Choroid plexus epithelial cell (primary cell): ENCODE measurements around the gene TMEM53.

Experiments used
- DNase-seq: peaks from one replicate; pipeline ENCODE4 v3.0.0-alpha.2; 2010; ENCODE audit warnings: low read depth
- H3K4me3 ChIP-seq: 2 replicates; pipeline ENCODE4 v1.5.1; 2011; ENCODE audit warnings: low read depth, mild to moderate bottlenecking, control low read depth, low read length, moderate library complexity
- CTCF ChIP-seq: conservative IDR thresholded peaks from 2 replicates; pipeline ENCODE4 v1.5.1; 2011; ENCODE audit warnings: low read depth, mild to moderate bottlenecking, control low read depth, inconsistent platforms, low read length, moderate library complexity

The TMEM53 gene

GRCh38 chr1:44664730-44665370 lies 9.4 kb downstream of the TMEM53 start:
- no peak for TF ChIP-seq CTCF
- no peak for DNase-seq
- H3K4me3 ChIP-seq: no peak overlapping the region

GRCh38 chr1:44663417-44663816 lies 10.9 kb downstream of the TMEM53 start:
- TF ChIP-seq CTCF: no peak
- DNase-seq: no peak
- no peak overlapping the region for H3K4me3 ChIP-seq

GRCh38 chr1:44662683-44663030 lies 11.6 kb downstream of the TMEM53 start:
- TF ChIP-seq CTCF: no peak
- H3K4me3 ChIP-seq: no peak overlapping the region
- no peak for DNase-seq

- no peak overlapping the region for H3K4me3 ChIP-seq
- DNase-seq: no peak
- TF ChIP-seq CTCF: no peak
Observed at GRCh38 chr1:44661781-44662682, 12.2 kb downstream of the TMEM53 start.

- TF ChIP-seq CTCF: no peak
- no peak for DNase-seq
- H3K4me3 ChIP-seq: no peak overlapping the region
Observed at GRCh38 chr1:44660176-44660575, 14.1 kb downstream of the TMEM53 start.

GRCh38 chr1:44659566-44659965 lies 14.7 kb downstream of the TMEM53 start:
- H3K4me3 ChIP-seq: no peak overlapping the region
- DNase-seq: no peak
- no peak for TF ChIP-seq CTCF
